Renal cortical epithelial cell (primary cell): ENCODE results near the gene ITIH4. TPM values are rescaled to one million over a fixed set of nuclear protein-coding genes. Genes with fewer than 3 reads are reported as not detected.

Experiments
- DNase-seq: peaks from one replicate; pipeline ENCODE4 v3.0.0-alpha.2; 2011; ENCODE audit warnings: low read depth
- total RNA-seq: library from RNA; depleted of rRNA; stranded (reverse); fragments of >200 nt; gene quantifications from 2 replicates; pipeline ENCODE4 v1.2.3, GENCODE V29; 2014

The ITIH4 gene
- total RNA-seq, 1 donor from 2014 or later: 1.9 TPM

GRCh38 chr3:52798978-52799476 is 31.4 kb downstream of the ITIH4 start:
- DNase-seq: peak; percentile 3

GRCh38 chr3:52798376-52798977 is 32.0 kb downstream of the ITIH4 start:
- DNase-seq: peak; percentile 9

GRCh38 chr3:52796411-52796810 is 34.1 kb downstream of the ITIH4 start:
- DNase-seq: no peak

GRCh38 chr3:52795298-52795900 is 35.1 kb downstream of the ITIH4 start:
- no peak for DNase-seq

- DNase-seq: no peak
Measured at GRCh38 chr3:52794612-52795099, 35.8 kb downstream of the ITIH4 start, which contains the start of gene ITIH3. Gene ITIH3 (plus strand): TSS chr3:52794796. CDS start chr3:52794804, 8 bp downstream.

GRCh38 chr3:52793702-52794611 is 36.5 kb downstream of the ITIH4 start:
- DNase-seq: no peak

- no peak for DNase-seq
Measured at GRCh38 chr3:52792961-52793695, 37.3 kb downstream of the ITIH4 start.

- DNase-seq: no peak
Measured at GRCh38 chr3:52792413-52792812, 38.1 kb downstream of the ITIH4 start.

GRCh38 chr3:52791928-52792327 is 38.5 kb downstream of the ITIH4 start:
- no peak for DNase-seq

- no peak for DNase-seq
Measured at GRCh38 chr3:52791366-52791765, 39.1 kb downstream of the ITIH4 start.

- no peak for DNase-seq
Measured at GRCh38 chr3:52790741-52791140, 39.7 kb downstream of the ITIH4 start.

GRCh38 chr3:52790337-52790736 is 40.1 kb downstream of the ITIH4 start:
- no peak for DNase-seq

- no peak for DNase-seq
Measured at GRCh38 chr3:52789746-52790040, 40.8 kb downstream of the ITIH4 start.

GRCh38 chr3:52788890-52789745 is 41.4 kb downstream of the ITIH4 start:
- DNase-seq: no peak

- no peak for DNase-seq
Measured at GRCh38 chr3:52787672-52788625, 42.5 kb downstream of the ITIH4 start.

GRCh38 chr3:52787246-52787645 is 43.2 kb downstream of the ITIH4 start:
- DNase-seq: no peak

GRCh38 chr3:52786330-52787215 is 43.9 kb downstream of the ITIH4 start:
- no peak for DNase-seq

- DNase-seq: no peak
Measured at GRCh38 chr3:52784931-52785590, 45.4 kb downstream of the ITIH4 start.
